Subcutaneous adipose tissue (tissue), 4 donors: Measurements from ENCODE around the gene BCL7B. TPM values are rescaled to one million over a fixed set of nuclear protein-coding genes. Genes with fewer than 3 reads are reported as not detected.

ENCODE experiments used
- total RNA-seq, 4 donors: library from RNA; depleted of rRNA; stranded (reverse); fragments of >200 nt; gene quantifications; one replicate each; pipeline ENCODE4 v1.1.0, GENCODE V29; 2016
- TF ChIP-seq, protein P1 (sequence below): fragments of 450-650 bp; IDR thresholded peaks from one replicate; pipeline ENCODE4 v1.5.1; 2016; ENCODE audit warnings: low read depth, mild to moderate bottlenecking, control low read depth, antibody characterized with exemption, moderate library complexity

The BCL7B gene
- 10 to 100 TPM; 61.0 to 91.4 (median 69.0) TPM for total RNA-seq

- TF ChIP-seq, protein P1, sequence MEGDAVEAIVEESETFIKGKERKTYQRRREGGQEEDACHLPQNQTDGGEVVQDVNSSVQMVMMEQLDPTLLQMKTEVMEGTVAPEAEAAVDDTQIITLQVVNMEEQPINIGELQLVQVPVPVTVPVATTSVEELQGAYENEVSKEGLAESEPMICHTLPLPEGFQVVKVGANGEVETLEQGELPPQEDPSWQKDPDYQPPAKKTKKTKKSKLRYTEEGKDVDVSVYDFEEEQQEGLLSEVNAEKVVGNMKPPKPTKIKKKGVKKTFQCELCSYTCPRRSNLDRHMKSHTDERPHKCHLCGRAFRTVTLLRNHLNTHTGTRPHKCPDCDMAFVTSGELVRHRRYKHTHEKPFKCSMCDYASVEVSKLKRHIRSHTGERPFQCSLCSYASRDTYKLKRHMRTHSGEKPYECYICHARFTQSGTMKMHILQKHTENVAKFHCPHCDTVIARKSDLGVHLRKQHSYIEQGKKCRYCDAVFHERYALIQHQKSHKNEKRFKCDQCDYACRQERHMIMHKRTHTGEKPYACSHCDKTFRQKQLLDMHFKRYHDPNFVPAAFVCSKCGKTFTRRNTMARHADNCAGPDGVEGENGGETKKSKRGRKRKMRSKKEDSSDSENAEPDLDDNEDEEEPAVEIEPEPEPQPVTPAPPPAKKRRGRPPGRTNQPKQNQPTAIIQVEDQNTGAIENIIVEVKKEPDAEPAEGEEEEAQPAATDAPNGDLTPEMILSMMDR, result no peak
These were observed at the start of gene BCL7B for GRCh38 chr7:73557397-73558257. BCL7B (minus strand) TSS chr7:73557690; CDS start chr7:73557578, 112 bp downstream.

GRCh38 chr7:73605601-73606220, 48.2 kb upstream of the BCL7B start:
- TF ChIP-seq, protein P1, result no peak

DNA sequence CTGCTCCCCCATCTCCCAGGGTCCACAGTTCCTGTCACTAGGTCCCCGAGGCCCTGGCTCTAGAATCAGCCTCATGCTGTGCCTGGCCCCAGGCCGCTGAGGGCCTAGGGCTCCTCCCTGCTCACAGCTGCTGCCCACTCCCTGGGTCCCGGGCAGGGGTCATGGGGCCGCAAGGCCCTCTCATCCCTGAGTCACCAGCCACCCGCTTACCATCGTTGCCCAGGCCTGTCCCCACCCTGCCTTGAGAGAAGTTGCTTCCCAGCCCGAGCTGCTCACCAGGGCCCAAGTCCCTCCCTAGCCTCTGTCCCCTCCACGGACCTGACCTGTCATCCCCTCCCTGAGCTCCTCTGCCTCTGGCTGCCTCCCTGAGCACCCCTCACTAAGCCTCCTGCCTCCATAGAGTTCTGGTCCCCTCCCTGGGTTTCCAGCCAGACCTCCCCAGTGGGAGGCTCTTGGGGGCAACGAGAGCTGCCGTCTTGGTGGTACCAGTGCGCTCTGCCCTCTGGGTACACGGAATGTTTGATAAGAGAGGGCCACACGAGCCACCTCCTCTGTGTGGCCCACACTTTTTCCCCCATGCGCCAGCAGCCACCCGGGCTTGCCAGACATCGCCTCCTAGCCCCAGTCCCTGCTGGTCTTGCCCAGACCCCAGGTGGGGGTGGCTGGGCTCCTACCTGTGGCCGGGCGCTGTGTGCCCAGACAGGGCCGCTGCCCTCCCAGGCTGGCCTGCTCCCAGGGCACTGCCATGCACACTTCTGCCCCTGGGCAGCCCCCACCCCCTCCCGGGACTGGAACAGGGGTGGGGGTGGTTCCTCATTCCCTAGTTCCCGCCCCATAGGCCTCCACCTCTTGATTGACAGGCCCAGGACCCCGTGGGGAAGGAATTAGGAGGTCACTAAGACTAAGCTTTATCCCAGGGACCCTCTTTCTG, 45.5 kb upstream of the BCL7B start:
- TF ChIP-seq, protein P1, result no peak

GRCh38 chr7:73599916-73600315, 42.4 kb upstream of the BCL7B start:
- TF ChIP-seq, protein P1, result no peak

GRCh38 chr7:73599151-73599882, 41.8 kb upstream of the BCL7B start:
- TF ChIP-seq, protein P1, result no peak

GRCh38 chr7:73597978-73598782, 40.7 kb upstream of the BCL7B start:
- TF ChIP-seq, protein P1, result no peak
